GM23248 (cell line): ENCODE results near the gene VASN. TPM values are rescaled to one million over a fixed set of nuclear protein-coding genes. Genes with fewer than 3 reads are reported as not detected.

Source experiments
- DNase-seq: peaks from one replicate; pipeline ENCODE4 v3.0.0-alpha.2; 2015
- H2AFZ ChIP-seq: fragments of 200-600 bp; sonication (generic); 2 replicates; pipeline ENCODE4 v1.6.1; 2016; ENCODE audit warnings: antibody characterized with exemption
- H3F3A ChIP-seq: fragments of 200-600 bp; sonication (generic); 2 replicates; pipeline ENCODE4 v1.6.1; 2016; ENCODE audit warnings: mild to moderate bottlenecking, antibody characterized with exemption, mixed run types; ENCODE audit not compliant: insufficient read depth
- H3K27ac ChIP-seq: fragments of 200-600 bp; sonication (generic); 2 replicates; pipeline ENCODE4 v1.5.1; 2016; ENCODE audit warnings: mild to moderate bottlenecking
- H3K27me3 ChIP-seq: fragments of 200-600 bp; sonication (generic); replicated peaks from 2 replicates; pipeline ENCODE4 v1.6.1; 2016; ENCODE audit warnings: mild to moderate bottlenecking; ENCODE audit not compliant: insufficient read depth
- H3K36me3 ChIP-seq: fragments of 200-600 bp; sonication (generic); 2 replicates; pipeline ENCODE4 v1.6.1; 2016; ENCODE audit warnings: low read depth, mild to moderate bottlenecking
- H3K4me1 ChIP-seq: fragments of 200-600 bp; sonication (generic); 2 replicates; pipeline ENCODE4 v1.6.1; 2016; ENCODE audit warnings: mild to moderate bottlenecking; ENCODE audit not compliant: insufficient read depth
- H3K4me2 ChIP-seq: fragments of 200-600 bp; sonication (generic); one replicate; pipeline ENCODE4 v1.6.1; 2016; ENCODE audit warnings: mild to moderate bottlenecking; ENCODE audit not compliant: unreplicated experiment
- H3K4me3 ChIP-seq: fragments of 200-600 bp; sonication (generic); 2 replicates; pipeline ENCODE4 v1.5.1; 2016; ENCODE audit warnings: mild to moderate bottlenecking
- H3K79me2 ChIP-seq: fragments of 200-600 bp; sonication (generic); 2 replicates; pipeline ENCODE4 v1.6.1; 2016; ENCODE audit warnings: mild to moderate bottlenecking; ENCODE audit not compliant: insufficient read depth
- H3K9ac ChIP-seq: fragments of 200-600 bp; sonication (generic); 2 replicates; pipeline ENCODE4 v1.6.1; 2016; ENCODE audit warnings: mild to moderate bottlenecking
- H3K9me2 ChIP-seq: fragments of 200-600 bp; sonication (generic); 2 replicates; pipeline ENCODE4 v1.6.1; 2016; ENCODE audit warnings: mixed run types, mild to moderate bottlenecking, moderate library complexity; ENCODE audit not compliant: insufficient read depth
- H3K9me3 ChIP-seq: fragments of 200-600 bp; sonication (generic); one replicate; pipeline ENCODE4 v1.6.1; 2017; ENCODE audit warnings: low read depth
- H4K20me1 ChIP-seq: fragments of 200-600 bp; sonication (generic); 2 replicates; pipeline ENCODE4 v1.6.0; 2016; ENCODE audit not compliant: insufficient read depth
- EZH2 ChIP-seq: fragments of 200-600 bp; sonication (generic); IDR thresholded peaks from 2 replicates; pipeline ENCODE4 v1.6.1; 2018; ENCODE audit warnings: antibody characterized with exemption, mild to moderate bottlenecking; ENCODE audit not compliant: insufficient read depth, poor library complexity, severe bottlenecking
- EZH2phosphoT487 ChIP-seq: fragments of 200-600 bp; sonication (generic); IDR thresholded peaks from 2 replicates; pipeline ENCODE4 v1.6.1; 2018; ENCODE audit warnings: antibody characterized with exemption, moderate library complexity, mild to moderate bottlenecking, low read depth; ENCODE audit not compliant: insufficient read depth
- WGBS, 2 experiments: methylation state at CpG; one replicate each; pipeline ENCODE4 v1.1.6; 2015 to 2017; ENCODE audit warnings: low lambda C conversion rate in 2 of 2, low coverage in 1 of 2; ENCODE audit errors: missing lambda C conversion rate in 2 of 2; 5-methylcytosine and 5-hydroxymethylcytosine counted together
- in situ Hi-C: fragments of 300-500 bp; cut with MboI; formaldehyde crosslinking; loops from 2 replicates; pipeline ENCODE4 v1.15.0; 2020
- polyA plus RNA-seq: library from polyadenylated mRNA; unstranded; fragments of >200 nt; fragmentation: Nextera tagmentation; extraction: Ambion mirVana; gene quantifications from 2 replicates; pipeline ENCODE4 v1.2.1, GENCODE V29; 2016
- total RNA-seq: library from RNA; depleted of rRNA; stranded (reverse); fragments of >200 nt; shearing (Covaris generic); gene quantifications from 2 replicates; pipeline ENCODE4 v1.2.3, GENCODE V29; 2014

Gene VASN
- total and polyA plus RNA-seq, 2 experiments from 2014 or later, result 160 to 223 TPM

- 22 to 23% methylated on average over 11 of the region's 11 CpGs for WGBS, 2 experiments
- Histone ChIP-seq H3K4me1 (peaks cover 56% of the 10 kb centered on the region), H3F3A (peaks cover 48% of the 10 kb centered on the region), H3K79me2 (peaks cover 11% of the 10 kb centered on the region), H3K27ac (peak overlapping the region; percentile 90), H3K4me3 (no peak overlapping the region), H3K9me2 (no peaks in the 10 kb centered on the region), H3K27me3 (no peaks in the 10 kb centered on the region), H3K9me3 (no peaks in the 10 kb centered on the region), H3K4me2 (peak overlapping the region; percentile 10), H2AFZ (no peak overlapping the region), H3K36me3 (peaks cover 7% of the 10 kb centered on the region; the same call in 1 of the 2 replicates), H4K20me1 (no peaks in the 10 kb centered on the region), H3K9ac (peak overlapping the region; percentile 70)
- in situ Hi-C loops, result no loop called here
- peak; percentile 74 for DNase-seq
- TF ChIP-seq EZH2, result no peak
- TF ChIP-seq EZH2phosphoT487, result no peak
These were observed 14.3 kb downstream of the VASN start for GRCh38 chr16:4385789-4386450.

GRCh38 chr16:4386451-4386805 is 14.8 kb downstream of the VASN start:
- H3K36me3 ChIP-seq, result peaks cover 7% of the 10 kb centered on the region; the same call in 1 of the 2 replicates
- peaks cover 56% of the 10 kb centered on the region for H3K4me1 ChIP-seq

GRCh38 chr16:4386951-4387565 is 15.4 kb downstream of the VASN start:
- peak overlapping the region; percentile 90 for H3K27ac ChIP-seq
- in situ Hi-C loops, result no loop called here

More at GRCh38 chr16:4386451-4386805, 14.8 kb downstream of the VASN start:
- no peak for TF ChIP-seq EZH2
- no peak for TF ChIP-seq EZH2phosphoT487
- H3K27me3 ChIP-seq, result no peaks in the 10 kb centered on the region
- peak; percentile 88 for DNase-seq
- H3K4me3 ChIP-seq, result no peak overlapping the region
- no peaks in the 10 kb centered on the region for H4K20me1 ChIP-seq
- in situ Hi-C loops, result no loop called here
- H3K4me2 ChIP-seq, result no peak overlapping the region
- no peaks in the 10 kb centered on the region for H3K9me2 ChIP-seq
- peak overlapping the region; percentile 70 for H3K9ac ChIP-seq
- peaks cover 48% of the 10 kb centered on the region for H3F3A ChIP-seq
- 7 to 10% methylated on average over 8 of the region's 8 CpGs for WGBS, 2 experiments
- H3K79me2 ChIP-seq, result 0 out of 2 replicates have a peak, but pooled peaks cover 6% of the 10 kb centered on the region
- H2AFZ ChIP-seq, result no peak overlapping the region
- H3K9me3 ChIP-seq, result no peaks in the 10 kb centered on the region
- peak overlapping the region; percentile 90 for H3K27ac ChIP-seq

GRCh38 chr16:4387781-4388180 is 16.1 kb downstream of the VASN start:
- H3K9ac ChIP-seq, result no peak overlapping the region
- peaks cover 68% of the 10 kb centered on the region for H3K4me1 ChIP-seq
- H3F3A ChIP-seq, result peaks cover 47% of the 10 kb centered on the region
- H3K79me2 ChIP-seq, result no peaks in the 10 kb centered on the region
- no peaks in the 10 kb centered on the region for H3K27me3 ChIP-seq
- TF ChIP-seq EZH2phosphoT487 (no peak), EZH2 (no peak)
- no peak overlapping the region for H3K27ac ChIP-seq
- H3K9me3 ChIP-seq, result no peaks in the 10 kb centered on the region
- no peaks in the 10 kb centered on the region for H3K9me2 ChIP-seq
- H3K36me3 ChIP-seq, result 0 out of 2 replicates have a peak, but pooled peaks cover 3% of the 10 kb centered on the region
- H2AFZ ChIP-seq, result no peak overlapping the region
- WGBS, 2 experiments, result 91 to 94% methylated on average over 20 of the region's 20 CpGs
- no peak overlapping the region for H3K4me2 ChIP-seq
- H4K20me1 ChIP-seq, result no peaks in the 10 kb centered on the region
- in situ Hi-C loops, result no loop called here
- DNase-seq, result no peak
- no peak overlapping the region for H3K4me3 ChIP-seq

More at GRCh38 chr16:4386951-4387565, 15.4 kb downstream of the VASN start:
- Histone ChIP-seq H4K20me1 (no peaks in the 10 kb centered on the region), H3K4me3 (no peak overlapping the region), H3K79me2 (0 out of 2 replicates have a peak, but pooled peaks cover under 1% of the 10 kb centered on the region), H3K9ac (peak overlapping the region; percentile 70), H3K27me3 (no peaks in the 10 kb centered on the region), H3K4me2 (peak overlapping the region; percentile 42), H3K36me3 (peaks cover 7% of the 10 kb centered on the region; the same call in 1 of the 2 replicates), H3F3A (peaks cover 48% of the 10 kb centered on the region), H3K9me2 (no peaks in the 10 kb centered on the region), H3K4me1 (peaks cover 62% of the 10 kb centered on the region), H2AFZ (no peak overlapping the region), H3K9me3 (no peaks in the 10 kb centered on the region)
- 18 to 29% methylated on average over 8 to 10 of the region's 10 CpGs for WGBS, 2 experiments
- DNase-seq, result peak; percentile 57
- TF ChIP-seq EZH2phosphoT487 (no peak), EZH2 (no peak)
